ENCODE measurements around the gene KCNH5.
"Not testable (repeated sequence)": the region's sequence is repeated elsewhere in the genome, so short reads cannot be mapped to it uniquely, and the experiment has no call there.

The KCNH5 gene

GRCh38 chr14:62882967-62883366 is 162.3 kb downstream of the KCNH5 start:
- no peak for DNase-seq

DNA sequence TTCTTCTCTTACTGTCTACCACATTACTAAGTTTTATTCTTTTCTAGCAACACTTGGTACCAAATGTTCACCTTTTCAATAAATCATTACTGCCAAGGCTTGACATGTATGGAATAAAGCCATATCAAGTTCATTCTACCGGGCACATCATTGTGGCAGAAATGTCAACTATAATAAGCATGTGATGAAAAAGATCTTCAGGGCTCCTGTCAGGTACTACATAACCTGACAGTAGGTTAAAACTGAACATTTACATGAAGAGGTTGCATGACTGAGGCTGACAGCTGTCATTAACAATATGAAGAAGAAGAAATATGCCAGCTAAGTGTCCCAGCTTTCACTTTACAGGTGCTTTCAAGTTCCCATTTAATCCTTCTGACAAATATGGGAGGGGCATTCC is 178.9 kb downstream of the KCNH5 start:
- DNase-seq, result no peak

GRCh38 chr14:62864588-62864987 is 180.7 kb downstream of the KCNH5 start:
- no peak for DNase-seq

- DNase-seq, result not testable (repeated sequence)
These were observed 187.2 kb downstream of the KCNH5 start for GRCh38 chr14:62858011-62858410.

DNA sequence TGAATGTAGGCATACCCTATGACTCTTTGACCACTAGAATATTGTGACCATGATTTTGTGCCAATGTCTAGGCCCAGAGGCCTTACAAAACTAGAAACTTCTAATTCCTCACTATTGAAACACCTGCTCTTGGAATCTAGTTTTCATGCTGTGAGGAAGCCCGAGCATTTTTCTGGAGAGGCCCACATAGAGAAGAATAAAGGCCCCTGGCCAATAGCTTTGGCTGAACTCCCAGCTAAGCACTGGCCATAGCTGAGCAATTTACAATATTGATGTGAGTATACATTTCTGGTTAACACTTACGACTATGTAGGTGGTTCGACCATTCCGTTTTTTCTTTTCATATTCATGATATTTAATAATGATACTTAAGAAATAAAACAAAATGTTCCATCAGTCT is 190.3 kb downstream of the KCNH5 start:
- no peak for DNase-seq

DNA sequence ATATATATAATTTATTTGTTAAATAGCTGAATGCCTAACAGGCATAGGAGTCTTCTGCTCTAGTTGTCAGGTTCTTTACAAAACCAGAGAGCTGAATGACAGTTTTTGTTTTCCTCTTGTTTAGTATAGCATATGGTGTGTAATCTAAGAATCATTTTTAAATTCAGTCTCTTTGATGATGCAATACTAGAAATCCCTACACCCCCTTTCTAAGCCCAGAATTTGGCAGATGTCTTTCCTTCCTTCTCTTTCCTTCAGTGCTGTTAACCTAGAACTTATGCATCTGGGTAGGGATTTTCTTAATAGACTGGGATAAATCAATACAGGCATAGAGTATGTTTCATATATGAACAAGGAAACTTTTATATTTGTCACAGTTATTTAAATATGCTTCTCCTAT is 198.1 kb downstream of the KCNH5 start:
- no peak for DNase-seq

GRCh38 chr14:62844546-62844945 is 200.7 kb downstream of the KCNH5 start:
- DNase-seq, result no peak

GRCh38 chr14:62824086-62824485 is 221.2 kb downstream of the KCNH5 start:
- DNase-seq, result no peak

DNA sequence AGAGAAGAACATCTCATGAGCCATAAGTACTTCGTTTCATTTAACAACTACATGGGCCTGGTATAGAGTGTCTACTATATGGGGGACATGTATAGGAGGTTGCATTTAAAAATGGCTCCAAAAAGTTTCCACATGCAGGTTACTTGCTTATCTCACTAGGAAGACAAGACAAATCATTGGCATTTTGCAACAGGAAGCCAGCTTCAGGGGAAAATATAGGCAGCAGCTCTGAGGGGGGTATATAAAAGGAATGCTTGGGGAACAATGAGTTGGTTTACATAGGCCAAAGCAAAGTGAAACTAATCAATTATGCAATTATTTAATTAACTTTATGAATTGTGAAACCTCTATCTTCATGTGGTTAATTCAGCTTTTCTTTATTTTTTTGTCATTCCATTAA is 225.3 kb downstream of the KCNH5 start:
- DNase-seq, result no peak

GRCh38 chr14:62807636-62808035 is 237.6 kb downstream of the KCNH5 start:
- no peak for DNase-seq

- DNase-seq, result no peak
These were observed 244.7 kb downstream of the KCNH5 start for GRCh38 chr14:62800577-62800976.

DNA sequence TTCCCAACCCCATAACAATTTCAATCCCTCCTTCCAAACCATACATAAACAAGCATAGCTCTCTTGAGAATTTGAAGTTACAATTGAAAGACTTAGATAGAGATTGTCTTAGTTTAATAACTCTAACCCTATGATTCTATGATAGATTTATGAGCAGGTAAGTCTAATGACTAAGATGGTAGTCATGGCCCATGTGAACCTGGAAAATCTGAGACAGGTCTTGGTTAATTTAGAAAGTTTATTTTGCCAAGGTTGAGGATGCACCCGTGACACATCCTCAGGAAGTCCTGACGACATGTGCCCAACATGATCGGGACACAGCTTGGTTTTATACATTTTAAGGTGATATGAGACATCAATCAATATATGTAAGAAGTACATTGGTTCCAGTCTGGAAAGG is 248.8 kb downstream of the KCNH5 start:
- DNase-seq, result no peak

DNA sequence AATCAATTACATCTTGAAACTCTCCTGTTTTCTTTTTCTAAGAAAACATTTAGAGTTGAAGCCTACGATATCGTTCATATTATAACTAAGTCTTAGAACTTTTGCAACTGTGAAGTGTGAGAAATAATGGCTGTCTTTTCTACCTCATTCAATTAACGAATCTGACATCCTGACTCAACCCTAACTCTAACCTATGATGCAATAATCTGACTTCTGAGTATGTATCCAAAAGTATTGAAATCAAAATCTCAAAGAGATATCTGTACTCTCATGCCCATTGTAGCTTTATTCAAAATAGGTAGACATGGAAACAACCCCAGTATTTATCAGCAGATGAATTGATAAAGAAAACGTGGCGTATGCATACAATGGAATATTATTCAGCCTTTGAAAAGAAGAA is 252.7 kb downstream of the KCNH5 start:
- DNase-seq, result no peak

DNA sequence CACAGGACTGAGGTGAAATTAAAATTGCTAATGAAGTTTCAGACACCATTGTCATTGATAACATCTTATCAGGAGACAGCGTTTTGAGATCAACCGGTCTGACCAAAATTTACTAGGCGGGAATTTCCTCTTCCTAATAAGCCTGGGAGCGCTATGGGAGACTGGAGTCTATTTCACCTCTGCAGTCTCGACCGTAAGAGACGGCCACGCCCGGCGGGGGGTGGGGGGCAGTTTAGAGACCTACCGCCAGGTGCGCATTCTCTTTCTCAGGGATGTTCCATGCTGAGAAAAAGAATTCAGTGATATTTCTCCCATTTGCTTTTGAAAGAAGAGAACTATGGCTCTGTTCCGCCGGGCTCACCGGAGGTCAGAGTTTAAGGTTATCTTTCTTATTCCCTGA is 263.9 kb downstream of the KCNH5 start:
- not testable (repeated sequence) for DNase-seq

- DNase-seq, result no peak
These were observed 266.4 kb downstream of the KCNH5 start for GRCh38 chr14:62778852-62779251.

GRCh38 chr14:62778310-62778709 is 266.9 kb downstream of the KCNH5 start:
- no peak for DNase-seq

GRCh38 chr14:62777510-62777909 is 267.7 kb downstream of the KCNH5 start:
- no peak for DNase-seq

- DNase-seq, result no peak
These were observed 269.0 kb downstream of the KCNH5 start for GRCh38 chr14:62776300-62776699.

DNA sequence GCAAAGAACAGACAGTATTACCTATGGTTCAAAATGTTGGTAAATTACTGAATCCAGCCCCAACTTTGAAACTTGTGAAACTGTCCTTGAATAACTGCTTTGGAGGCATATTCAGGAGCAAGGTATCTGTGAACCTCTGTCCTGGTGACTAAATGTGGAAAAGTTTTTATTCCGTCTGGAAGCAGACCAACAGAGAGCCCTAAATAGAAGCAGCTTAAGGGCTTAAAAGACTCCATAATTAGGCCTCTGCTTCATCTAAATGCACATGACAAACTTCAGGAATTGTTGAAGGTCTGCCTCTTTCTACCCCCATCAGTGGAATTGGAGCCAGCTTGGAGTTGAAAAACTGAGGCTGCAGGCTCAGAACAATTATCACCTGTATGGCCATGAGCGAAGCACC is 276.5 kb downstream of the KCNH5 start:
- DNase-seq, result no peak

DNA sequence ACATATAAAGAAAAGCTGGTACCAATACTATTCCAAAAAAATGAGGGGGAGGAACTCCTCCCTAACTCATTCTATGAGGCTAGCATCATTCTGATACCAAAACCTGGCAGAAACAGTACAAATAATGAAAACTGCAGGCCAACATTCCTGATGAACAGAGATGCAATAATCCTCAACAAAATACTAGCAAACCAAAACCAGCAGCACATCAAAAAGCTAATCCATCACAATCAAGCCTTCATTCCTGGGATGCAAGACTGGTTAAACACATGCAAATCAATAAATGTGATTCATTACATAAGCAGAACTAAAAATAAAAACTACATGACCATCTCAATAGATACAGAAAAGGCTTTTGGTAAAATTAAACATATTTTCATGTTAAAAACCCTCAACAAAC is 281.3 kb downstream of the KCNH5 start:
- DNase-seq, result no peak

DNA sequence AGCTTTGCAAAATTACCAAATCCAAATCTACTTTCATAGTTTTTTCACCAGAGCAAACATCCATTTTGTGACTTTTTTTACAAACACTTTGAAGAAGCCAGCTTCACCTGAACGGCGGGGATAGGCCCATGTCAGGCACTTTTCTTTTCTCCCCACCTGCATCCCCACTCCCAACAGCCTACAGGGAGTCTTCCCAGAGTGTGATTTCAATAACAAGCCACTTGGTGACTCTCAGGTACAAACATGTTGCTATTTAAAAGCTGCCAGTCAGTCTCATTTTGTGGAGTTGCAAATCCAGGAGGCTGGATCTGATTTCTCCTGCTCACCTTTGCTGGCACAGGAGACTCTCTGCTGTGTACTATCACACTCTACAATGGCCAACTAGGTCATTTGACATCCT is 285.5 kb downstream of the KCNH5 start:
- no peak for DNase-seq

DNA sequence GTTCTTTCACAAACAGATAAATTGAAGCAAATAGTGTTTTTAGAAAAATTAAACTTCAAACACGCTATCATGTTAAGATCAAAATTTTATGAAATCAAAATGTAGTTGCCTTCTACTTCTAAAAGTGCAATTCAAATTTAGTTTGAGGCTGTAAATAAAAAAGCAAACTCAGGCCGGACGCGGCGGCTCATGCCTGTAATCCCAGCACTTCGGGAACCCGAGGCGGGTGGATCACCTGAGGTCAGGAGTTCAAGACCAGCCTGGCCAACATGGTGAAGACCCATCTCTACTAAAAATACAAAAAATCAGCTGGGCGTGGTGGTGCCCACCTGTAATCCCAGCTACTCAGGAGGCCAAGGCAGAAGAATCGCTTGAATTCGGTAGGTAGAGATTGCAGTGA is 298.4 kb downstream of the KCNH5 start:
- DNase-seq, result not testable (repeated sequence)

GRCh38 chr14:62745496-62745895 is 299.8 kb downstream of the KCNH5 start:
- no peak for DNase-seq

DNA sequence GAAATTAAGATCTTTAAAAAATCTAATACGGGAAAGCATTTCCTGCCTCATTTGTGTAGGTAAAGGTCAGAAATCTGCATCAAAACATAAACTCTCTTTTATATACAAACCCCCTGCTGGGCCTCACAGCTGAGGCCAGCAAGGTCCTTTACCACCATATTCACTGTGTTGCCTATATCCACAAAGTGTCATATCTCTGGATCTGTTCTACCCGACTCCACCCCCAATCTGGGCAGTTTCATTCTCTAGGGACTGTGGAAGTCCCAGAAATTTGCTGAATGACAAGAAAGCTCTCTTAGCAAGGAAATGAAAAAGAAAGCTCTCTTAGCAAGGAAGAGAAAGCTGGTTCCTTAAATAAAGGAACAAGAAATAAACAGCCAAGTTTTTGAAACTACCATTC is 301.7 kb downstream of the KCNH5 start:
- DNase-seq, result no peak

- no peak for DNase-seq
These were observed 302.1 kb downstream of the KCNH5 start for GRCh38 chr14:62743118-62743517.

DNA sequence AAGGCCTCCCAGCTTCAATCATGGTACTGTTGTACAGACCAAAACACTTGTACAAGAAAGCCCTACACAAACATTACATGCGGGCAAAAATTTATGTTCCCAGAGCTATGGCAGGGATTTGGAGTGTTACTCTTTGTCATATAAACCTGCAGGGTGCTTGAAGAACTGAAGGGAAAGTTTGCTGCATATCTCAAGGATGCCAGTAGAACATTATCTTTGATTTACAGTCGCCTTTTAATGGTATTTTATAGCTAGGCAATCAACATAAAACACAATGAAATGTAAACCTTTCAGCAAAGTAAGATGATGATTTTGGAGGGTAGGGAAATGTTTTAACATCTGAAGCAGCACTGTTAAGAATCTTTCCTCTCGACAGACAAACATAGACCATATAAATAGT is 305.6 kb downstream of the KCNH5 start:
- no peak for DNase-seq
